ENCODE data around the gene SNIP1. TPM values are rescaled to one million over a fixed set of nuclear protein-coding genes. Genes with fewer than 3 reads are reported as not detected.
A peak's percentile ranks its signal among the peaks of the same experiment; 100 is the strongest.

The SNIP1 gene
- total RNA-seq, 1 donor, result 14.1 TPM

- H3K27me3 ChIP-seq (ENCODE audit: insufficient read depth, low read length), result no peaks in the 10 kb centered on the region
- peaks cover 13% of the 10 kb centered on the region for H3K4me1 ChIP-seq (ENCODE audit: insufficient read depth, low read length)
- H3K4me2 ChIP-seq (ENCODE audit: insufficient read depth, low read length), result no peak overlapping the region
- no peak for TF ChIP-seq CTCF (IDR thresholded peaks at IDR 0.05; ENCODE audit: extremely low read depth, low read depth, low read length)
- peaks cover 4% of the 10 kb centered on the region for H4K20me1 ChIP-seq (ENCODE audit: insufficient read depth, low read length)
- H3K36me3 ChIP-seq (ENCODE audit: insufficient read depth, low read length), result no peaks in the 10 kb centered on the region
- H2AFZ ChIP-seq (ENCODE audit: low read length), result no peak overlapping the region
- H3K9me3 ChIP-seq (ENCODE audit: low read depth, low read length), result no peaks in the 10 kb centered on the region
- no peak overlapping the region for H3K27ac ChIP-seq (ENCODE audit: low read depth, low read length)
- peaks cover 7% of the 10 kb centered on the region for H3K79me2 ChIP-seq (ENCODE audit: insufficient read depth, low read length)
- DNase-seq (ENCODE audit: insufficient read length, low spot score, missing footprints), result peak; percentile 29
- no peak overlapping the region for H3K4me3 ChIP-seq (ENCODE audit: insufficient read depth, low read length)
Observed at GRCh38 chr1:37558411-37558810, 4.3 kb upstream of the SNIP1 start.

DNA sequence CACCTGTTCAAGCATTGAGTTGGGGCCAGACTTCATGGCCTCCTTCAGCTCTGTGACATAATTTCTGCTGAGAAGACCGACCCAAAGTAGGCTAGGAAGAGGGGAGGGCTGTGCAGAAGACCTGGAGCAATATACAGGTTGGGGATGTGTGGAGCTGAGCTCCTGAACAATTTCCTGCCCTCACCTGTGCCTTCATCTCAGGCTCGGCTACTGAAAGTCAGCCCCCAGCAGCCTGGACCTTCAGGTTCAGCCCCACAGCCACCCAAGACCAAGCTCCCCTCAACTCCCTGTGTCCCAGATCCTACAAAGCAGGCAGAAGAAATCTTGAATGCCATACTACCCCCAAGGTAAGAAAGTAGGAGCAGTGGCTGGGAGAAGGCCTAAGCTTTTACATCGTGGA lies 3.3 kb upstream of the SNIP1 start:
- peaks cover 23% of the 10 kb centered on the region for H3K4me1 ChIP-seq (ENCODE audit: insufficient read depth, low read length)
- H3K79me2 ChIP-seq (ENCODE audit: insufficient read depth, low read length), result peaks cover 17% of the 10 kb centered on the region
- peak overlapping the region; percentile 94 for H2AFZ ChIP-seq (ENCODE audit: low read length)
- no peaks in the 10 kb centered on the region for H3K36me3 ChIP-seq (ENCODE audit: insufficient read depth, low read length)
- H3K27ac ChIP-seq (ENCODE audit: low read depth, low read length), result peak overlapping the region; percentile 69
- H3K4me3 ChIP-seq (ENCODE audit: insufficient read depth, low read length), result peak overlapping the region; percentile 69
- DNase-seq (ENCODE audit: insufficient read length, low spot score, missing footprints), result no peak
- H3K4me2 ChIP-seq (ENCODE audit: insufficient read depth, low read length), result peak overlapping the region; percentile 81
- H3K27me3 ChIP-seq (ENCODE audit: insufficient read depth, low read length), result no peaks in the 10 kb centered on the region
- no peaks in the 10 kb centered on the region for H3K9me3 ChIP-seq (ENCODE audit: low read depth, low read length)
- TF ChIP-seq CTCF (IDR thresholded peaks at IDR 0.05; ENCODE audit: extremely low read depth, low read depth, low read length), result no peak
- peaks cover 12% of the 10 kb centered on the region for H4K20me1 ChIP-seq (ENCODE audit: insufficient read depth, low read length)

- Histone ChIP-seq H3K27me3 (ENCODE audit: insufficient read depth, low read length) (no peaks in the 10 kb centered on the region), H2AFZ (ENCODE audit: low read length) (peak within 1 kb of the TSS; percentile 94), H3K4me1 (ENCODE audit: insufficient read depth, low read length) (peaks cover 23% of the 10 kb centered on the region), H3K4me2 (ENCODE audit: insufficient read depth, low read length) (peak within 1 kb of the TSS; percentile 81), H4K20me1 (ENCODE audit: insufficient read depth, low read length) (peaks cover 12% of the 10 kb centered on the region), H3K27ac (ENCODE audit: low read depth, low read length) (peak within 1 kb of the TSS; percentile 69), H3K9me3 (ENCODE audit: low read depth, low read length) (no peaks in the 10 kb centered on the region), H3K36me3 (ENCODE audit: insufficient read depth, low read length) (no peaks in the 10 kb centered on the region), H3K4me3 (ENCODE audit: insufficient read depth, low read length) (peak within 1 kb of the TSS; percentile 69), H3K79me2 (ENCODE audit: insufficient read depth, low read length) (peaks cover 24% of the 10 kb centered on the region)
- TF ChIP-seq CTCF (IDR thresholded peaks at IDR 0.05; ENCODE audit: extremely low read depth, low read depth, low read length), result no peak
- peak; percentile 94 for DNase-seq (ENCODE audit: insufficient read length, low spot score, missing footprints)
Observed at GRCh38 chr1:37556712-37557196, 2.7 kb upstream of the SNIP1 start, which contains the start of gene DNALI1. Gene DNALI1, plus strand, starts transcription at chr1:37556940. Its CDS starts 55 bp downstream, at chr1:37556995.

GRCh38 chr1:37553598-37553926 lies 531 bp downstream of the SNIP1 start:
- H3K27me3 ChIP-seq (ENCODE audit: insufficient read depth, low read length), result no peaks in the 10 kb centered on the region
- peaks cover 18% of the 10 kb centered on the region for H4K20me1 ChIP-seq (ENCODE audit: insufficient read depth, low read length)
- H3K79me2 ChIP-seq (ENCODE audit: insufficient read depth, low read length), result peaks cover 49% of the 10 kb centered on the region
- H3K4me3 ChIP-seq (ENCODE audit: insufficient read depth, low read length), result peak overlapping the region; percentile 99
- peaks cover 5% of the 10 kb centered on the region for H3K36me3 ChIP-seq (ENCODE audit: insufficient read depth, low read length)
- no peaks in the 10 kb centered on the region for H3K9me3 ChIP-seq (ENCODE audit: low read depth, low read length)
- peaks cover 36% of the 10 kb centered on the region for H3K4me1 ChIP-seq (ENCODE audit: insufficient read depth, low read length)
- TF ChIP-seq CTCF (IDR thresholded peaks at IDR 0.05; ENCODE audit: extremely low read depth, low read depth, low read length), result no peak
- H3K4me2 ChIP-seq (ENCODE audit: insufficient read depth, low read length), result peak overlapping the region; percentile 89
- H2AFZ ChIP-seq (ENCODE audit: low read length), result peak overlapping the region; percentile 85
- DNase-seq (ENCODE audit: insufficient read length, low spot score, missing footprints), result no peak
- H3K27ac ChIP-seq (ENCODE audit: low read depth, low read length), result peak overlapping the region; percentile 92
